RCC 7860 (cell line): ENCODE measurements around the gene DDX39A.
"Not testable (repeated sequence)": the region's sequence is repeated elsewhere in the genome, so short reads cannot be mapped to it uniquely, and the experiment has no call there.

Experiments used
- DNase-seq: peaks from one replicate; pipeline ENCODE4 v3.0.0-alpha.2; 2015; ENCODE audit warnings: low spot score
- FAIRE-seq: peaks from 2 replicates; lab custom pipeline; 2012; peaks lifted over from hg19 to GRCh38; lab: Jason Lieb, UNC

The DDX39A gene

GRCh38 chr19:14409146-14410023 lies 9.8 kb downstream of the DDX39A start:
- no peak for FAIRE-seq
- DNase-seq, result no peak

- FAIRE-seq (no peak), DNase-seq (no peak)
These were observed 10.5 kb downstream of the DDX39A start for GRCh38 chr19:14408491-14409145.

- FAIRE-seq (no peak), DNase-seq (no peak)
These were observed 11.3 kb downstream of the DDX39A start for GRCh38 chr19:14407605-14408484.

GRCh38 chr19:14406645-14407401 lies 12.3 kb downstream of the DDX39A start:
- FAIRE-seq, result no peak
- no peak for DNase-seq

GRCh38 chr19:14405758-14406644 lies 13.1 kb downstream of the DDX39A start:
- FAIRE-seq (no peak), DNase-seq (peak; percentile 31)

- no peak for FAIRE-seq
- no peak for DNase-seq
These were observed 13.8 kb downstream of the DDX39A start for GRCh38 chr19:14405380-14405757.

GRCh38 chr19:14404312-14404711 lies 14.8 kb downstream of the DDX39A start:
- no peak for FAIRE-seq
- no peak for DNase-seq

GRCh38 chr19:14403145-14403930 lies 15.8 kb downstream of the DDX39A start:
- not testable (repeated sequence) for DNase-seq, FAIRE-seq

- peak; percentile 38 for DNase-seq
- no peak for FAIRE-seq
These were observed 16.6 kb downstream of the DDX39A start for GRCh38 chr19:14402332-14403144.

GRCh38 chr19:14401468-14402195 lies 17.5 kb downstream of the DDX39A start:
- no peak for FAIRE-seq
- no peak for DNase-seq

- FAIRE-seq (no peak), DNase-seq (no peak)
These were observed 18.1 kb downstream of the DDX39A start for GRCh38 chr19:14400951-14401431.

GRCh38 chr19:14397168-14397567 lies 22.0 kb downstream of the DDX39A start:
- not testable (repeated sequence) for FAIRE-seq, DNase-seq

GRCh38 chr19:14396730-14397129 lies 22.4 kb downstream of the DDX39A start:
- FAIRE-seq, DNase-seq: not testable (repeated sequence)

GRCh38 chr19:14395710-14396336 lies 23.3 kb downstream of the DDX39A start:
- DNase-seq, result no peak
- no peak for FAIRE-seq

GRCh38 chr19:14395262-14395661 lies 23.9 kb downstream of the DDX39A start:
- DNase-seq, result no peak
- no peak for FAIRE-seq

GRCh38 chr19:14394167-14394566 lies 25.0 kb downstream of the DDX39A start:
- FAIRE-seq (no peak), DNase-seq (no peak)

- no peak for DNase-seq
- FAIRE-seq, result no peak
These were observed 25.8 kb downstream of the DDX39A start for GRCh38 chr19:14393329-14393728.
